Gastrocnemius medialis (tissue), 4 donors: Measurements from ENCODE around the gene SNRK. TPM values are rescaled to one million over a fixed set of nuclear protein-coding genes. Genes with fewer than 3 reads are reported as not detected.

ENCODE experiments used
- ATAC-seq, 2 donors: fragments of 150-250 bp; one replicate each; pipeline ENCODE4 v1.9.1; 2016
- DNase-seq, 2 donors: peaks; one replicate each; pipeline ENCODE4 v3.0.0-alpha.2; 2019
- H3K27ac ChIP-seq, 4 donors: fragments of 200-600 bp; sonication (generic); 1 replicate in 1 of 4; 2 replicates in 3 of 4; pipeline ENCODE4 v1.5.1; 2016 to 2018; ENCODE audit warnings: mild to moderate bottlenecking in 2 of 4, moderate library complexity in 1 of 4
- H3K27me3 ChIP-seq, 3 donors: fragments of 200-600 bp; sonication (generic) in 2 of 3; 1 replicate in 1 of 3; 2 replicates in 2 of 3; pipeline versions ENCODE4 v1.5.1 to v1.6.0; 2016 to 2019; ENCODE audit warnings: mild to moderate bottlenecking in 1 of 3, moderate library complexity in 1 of 3
- H3K36me3 ChIP-seq, 2 donors: fragments of 200-600 bp; sonication (generic) in 1 of 2; one replicate each; pipeline ENCODE4 v1.5.1; 2017 to 2018
- H3K4me1 ChIP-seq, 2 donors: fragments of 200-600 bp; sonication (generic) in 1 of 2; one replicate each; pipeline ENCODE4 v1.5.1; 2016 to 2017; ENCODE audit warnings: mild to moderate bottlenecking in 2 of 2
- H3K4me3 ChIP-seq, 4 donors: fragments of 200-600 bp; sonication (generic) in 3 of 4; 1 replicate in 1 of 4; 2 replicates in 3 of 4; pipeline ENCODE4 v1.5.1; 2016 to 2019; ENCODE audit warnings: mild to moderate bottlenecking in 2 of 4
- H3K9me3 ChIP-seq, 3 donors: fragments of 200-600 bp; sonication (generic) in 2 of 3; 1 replicate in 1 of 3; 2 replicates in 2 of 3; pipeline ENCODE4 v1.5.1; 2016 to 2019
- CTCF ChIP-seq, 5 experiments: fragments of 450-650 bp in 3 of 5; fragments of 200-600 bp in 2 of 5; sonication (generic) in 2 of 5; IDR thresholded peaks in 4 of 5; conservative IDR thresholded peaks in 1 of 5; 1 replicate in 4 of 5; 2 replicates in 1 of 5; pipeline ENCODE4 v1.5.1; 2016 to 2019; ENCODE audit warnings: antibody characterized with exemption in 5 of 5, mild to moderate bottlenecking in 3 of 5, moderate library complexity in 3 of 5
- POLR2A ChIP-seq, 2 donors: fragments of 450-650 bp; IDR thresholded peaks; one replicate each; pipeline ENCODE4 v1.6.1; 2017; ENCODE audit warnings: antibody characterized with exemption in 2 of 2, mild to moderate bottlenecking in 2 of 2, moderate library complexity in 2 of 2
- in situ Hi-C, 4 donors: fragments of 200-750 bp; cut with MboI; loops; one replicate each; pipeline versions ENCODE4 v1.15.0 to v1.8.0; 2017; ENCODE audit warnings: low sequenced_read_pairs in 4 of 4
- intact Hi-C: fragments of 100-400 bp; cut with DNase I; formaldehyde crosslinking; loops from one replicate; pipeline ENCODE4 v1.15.1; 2023; ENCODE audit warnings: low total_unique reads
- total RNA-seq, 4 donors: library from RNA; depleted of rRNA; stranded (reverse); fragments of >200 nt; gene quantifications; one replicate each; pipeline versions ENCODE4 v1.1.0 to v1.2.3, GENCODE V29; 2016

SNRK gene
- total RNA-seq, 4 donors from 2014 or later, result 18.4 to 29.0 (median 21.9) TPM

- DNase-seq (no peak), ATAC-seq (no peak)
- no peak overlapping the region for H3K27ac ChIP-seq
- no peak overlapping the region for H3K4me3 ChIP-seq
- in situ Hi-C loops (no loop called here), intact Hi-C loops (no loop called here)
- H3K4me1 ChIP-seq, result peaks cover 0 to 28% of the 10 kb centered on the region in 2 donors
- H3K9me3 ChIP-seq, result no peaks in the 10 kb centered on the region
- H3K36me3 ChIP-seq, result no peaks in the 10 kb centered on the region
- H3K27me3 ChIP-seq, result no peaks in the 10 kb centered on the region
- TF ChIP-seq CTCF (IDR thresholded peaks at IDR 0.05 in 4 of 5, conservative IDR thresholded peaks at IDR 0.05 in 1 of 5) (no peak), POLR2A (IDR thresholded peaks at IDR 0.05) (no peak)
Measured at GRCh38 chr3:43243590-43244587, 42.5 kb upstream of the SNRK start.

- intact Hi-C loops (no loop called here), in situ Hi-C loops (no loop called here)
- H3K27ac ChIP-seq, result no peak overlapping the region
- H3K4me3 ChIP-seq, result no peak overlapping the region
- H3K27me3 ChIP-seq, result no peaks in the 10 kb centered on the region
- H3K4me1 ChIP-seq, result peaks cover 0 to 28% of the 10 kb centered on the region in 2 donors
- H3K36me3 ChIP-seq, result no peaks in the 10 kb centered on the region
- DNase-seq, result no peak
- H3K9me3 ChIP-seq, result no peaks in the 10 kb centered on the region
- TF ChIP-seq POLR2A (IDR thresholded peaks at IDR 0.05), result no peak
- no peak for TF ChIP-seq CTCF (IDR thresholded peaks at IDR 0.05 in 4 of 5, conservative IDR thresholded peaks at IDR 0.05 in 1 of 5)
- ATAC-seq, result no peak
Measured at GRCh38 chr3:43244694-43245093, 41.6 kb upstream of the SNRK start.

DNA sequence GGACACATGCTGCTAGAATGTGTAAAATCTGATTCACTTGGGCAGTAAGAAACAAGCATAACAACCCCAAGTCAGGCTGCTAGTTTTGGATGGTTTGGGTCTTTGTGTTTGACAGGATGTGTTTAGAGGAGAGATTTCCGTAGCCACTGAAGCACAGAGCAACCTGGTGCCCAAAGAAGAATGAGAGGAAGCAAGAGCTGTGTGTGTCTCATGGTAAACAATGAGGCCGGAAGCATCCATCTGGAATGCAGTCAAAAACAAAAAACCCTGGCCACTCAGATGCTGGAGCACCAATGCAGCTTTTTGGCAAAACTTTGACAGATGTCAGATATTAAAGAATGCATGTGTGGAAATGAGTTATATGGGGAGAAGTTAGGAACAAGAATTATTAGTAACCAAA is 39.4 kb upstream of the SNRK start:
- Histone ChIP-seq H3K36me3 (no peaks in the 10 kb centered on the region), H3K4me1 (peaks cover 0 to 28% of the 10 kb centered on the region in 2 donors), H3K4me3 (no peak overlapping the region), H3K9me3 (no peaks in the 10 kb centered on the region), H3K27ac (peak overlapping the region in 2 of 4 donors; percentile 11 to 44), H3K27me3 (no peaks in the 10 kb centered on the region)
- TF ChIP-seq POLR2A (IDR thresholded peaks at IDR 0.05) (no peak), CTCF (IDR thresholded peaks at IDR 0.05 in 4 of 5, conservative IDR thresholded peaks at IDR 0.05 in 1 of 5) (no peak)
- in situ Hi-C loops, result no loop called here
- ATAC-seq (peak in 1 of 2 donors; percentile 52), DNase-seq (no peak)
- intact Hi-C loops, result no loop called here

DNA sequence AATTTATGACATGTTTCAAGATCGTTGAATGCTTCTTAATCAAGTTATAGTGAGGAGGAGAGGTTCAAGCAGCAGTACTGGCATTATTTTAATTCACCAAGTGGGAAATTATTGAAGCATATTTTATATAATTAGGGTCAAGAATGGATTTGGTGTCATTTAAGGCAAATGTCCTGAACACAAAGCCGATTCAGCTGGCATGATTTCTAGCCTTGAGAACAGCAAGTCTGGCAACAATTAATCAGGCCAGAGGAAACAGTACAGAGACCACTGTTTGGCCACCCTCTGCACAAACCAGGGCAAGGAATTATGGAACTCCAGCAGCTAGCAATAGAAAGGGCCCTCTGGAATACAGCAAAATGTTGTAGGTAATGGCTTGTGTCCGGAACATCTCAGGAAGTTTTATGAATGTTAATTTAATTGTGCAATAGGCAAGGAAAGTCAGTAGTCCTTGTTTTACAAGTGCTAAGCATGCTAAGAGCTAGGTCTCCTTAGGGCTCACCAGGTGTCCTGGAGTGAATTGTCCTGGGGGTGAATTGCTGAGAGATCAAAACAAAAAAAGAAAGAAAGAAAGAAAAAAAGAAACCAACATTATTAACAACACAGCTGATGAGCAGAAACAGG is 38.7 kb upstream of the SNRK start:
- H3K4me1 ChIP-seq, result peaks cover 0 to 28% of the 10 kb centered on the region in 2 donors
- no peak for TF ChIP-seq POLR2A (IDR thresholded peaks at IDR 0.05)
- no peak for TF ChIP-seq CTCF (IDR thresholded peaks at IDR 0.05 in 4 of 5, conservative IDR thresholded peaks at IDR 0.05 in 1 of 5)
- intact Hi-C loops, result no loop called here

More for the DNA sequence above, 38.7 kb upstream of the SNRK start:
- Histone ChIP-seq H3K9me3 (no peaks in the 10 kb centered on the region), H3K4me3 (no peak overlapping the region), H3K36me3 (no peaks in the 10 kb centered on the region), H3K27me3 (no peaks in the 10 kb centered on the region), H3K27ac (peak overlapping the region in 2 of 4 donors; percentile 11 to 33)
- in situ Hi-C loops, result no loop called here
- DNase-seq (no peak), ATAC-seq (no peak)
